ENCODE measurements around the gene PABPN1L.

Gene PABPN1L

GRCh38 chr16:88881007-88881615 lies 14.7 kb upstream of the PABPN1L start:
- H3K4me3 ChIP-seq (ENCODE audit: low read length in 2 of 2): no peak overlapping the region
- H2BK5ac ChIP-seq (ENCODE audit: low read length): peak overlapping the region; percentile 53
- peaks cover 9% of the 10 kb centered on the region for H3K79me1 ChIP-seq (ENCODE audit: low read depth, low read length)
- H3K14ac ChIP-seq (ENCODE audit: low read length): peak overlapping the region; percentile 98
- peak overlapping the region; percentile 97 for H4K8ac ChIP-seq (ENCODE audit: low read depth, low read length)
- peaks cover 0 to 4% of the 10 kb centered on the region in 2 donors for H3K9me3 ChIP-seq (replicated peaks in 1 of 2; ENCODE audit: control insufficient read depth in 2 of 2, insufficient read depth in 1 of 2, low read depth in 1 of 2, low read length in 2 of 2)
- peak overlapping the region; percentile 64 for H4K91ac ChIP-seq (ENCODE audit: low read depth, low read length, poor library complexity)
- peak overlapping the region; percentile 96 for H3K23ac ChIP-seq (ENCODE audit: low read depth, low read length, poor library complexity)
- H3K18ac ChIP-seq (ENCODE audit: low read length): peak overlapping the region; percentile 98
- DNase-seq (ENCODE audit: low spot score): no peak
- H3K27me3 ChIP-seq (ENCODE audit: control insufficient read depth in 3 of 3, insufficient read depth in 3 of 3, low read depth in 1 of 3, low read length in 3 of 3): peaks cover 0 to 30% (median 13%) of the 10 kb centered on the region in 3 experiments
- H3K4me2 ChIP-seq (ENCODE audit: insufficient read depth, low read length, poor library complexity, severe bottlenecking): peak overlapping the region; percentile 33
- H2AFZ ChIP-seq (ENCODE audit: low read length): no peak overlapping the region
- peak overlapping the region; percentile 97 for H3K4ac ChIP-seq (ENCODE audit: low read length)
- WGBS, 2 donors (ENCODE audit: extremely low coverage in 2 of 2, insufficient read length in 2 of 2, insufficient replicate concordance in 1 of 2): no CpG with 5 or more reads among the region's 46 CpGs
- H3K9ac ChIP-seq (ENCODE audit: low read depth, low read length, poor library complexity): peak overlapping the region; percentile 77
- H3K4me1 ChIP-seq (ENCODE audit: control insufficient read depth in 2 of 2, insufficient read depth in 1 of 2, low read depth in 1 of 2, low read length in 2 of 2): peaks cover 16 to 19% of the 10 kb centered on the region in 2 donors
- no peaks in the 10 kb centered on the region for H3K36me3 ChIP-seq (replicated peaks in 1 of 2; ENCODE audit: control insufficient read depth in 2 of 2, insufficient read depth in 2 of 2, low read length in 2 of 2)
- H2BK15ac ChIP-seq (ENCODE audit: low read length): peak overlapping the region; percentile 62
- H2BK12ac ChIP-seq (ENCODE audit: low read length): peak overlapping the region; percentile 90
- no peak overlapping the region for H3K27ac ChIP-seq (replicated peaks; ENCODE audit: low read length)
- H2AK5ac ChIP-seq (ENCODE audit: low read depth, low read length): peak overlapping the region; percentile 98
- peak overlapping the region; percentile 72 for H2BK120ac ChIP-seq (ENCODE audit: low read depth, low read length)

- peak overlapping the region; percentile 25 for H3K4me2 ChIP-seq (ENCODE audit: insufficient read depth, low read length, poor library complexity, severe bottlenecking)
- H3K27ac ChIP-seq (replicated peaks; ENCODE audit: low read length): no peak overlapping the region
- H2BK5ac ChIP-seq (ENCODE audit: low read length): peak overlapping the region; percentile 13
- H2BK12ac ChIP-seq (ENCODE audit: low read length): peak overlapping the region; percentile 84
- H3K4ac ChIP-seq (ENCODE audit: low read length): peak overlapping the region; percentile 97
- peak overlapping the region; percentile 98 for H3K18ac ChIP-seq (ENCODE audit: low read length)
- peaks cover 0 to 30% (median 13%) of the 10 kb centered on the region in 3 experiments for H3K27me3 ChIP-seq (ENCODE audit: control insufficient read depth in 3 of 3, insufficient read depth in 3 of 3, low read depth in 1 of 3, low read length in 3 of 3)
- no peak for DNase-seq (ENCODE audit: low spot score)
- H2BK120ac ChIP-seq (ENCODE audit: low read depth, low read length): no peak overlapping the region
- H3K79me1 ChIP-seq (ENCODE audit: low read depth, low read length): peaks cover 9% of the 10 kb centered on the region
- peak overlapping the region; percentile 93 for H2BK15ac ChIP-seq (ENCODE audit: low read length)
- H3K9ac ChIP-seq (ENCODE audit: low read depth, low read length, poor library complexity): peak overlapping the region; percentile 72
- H3K14ac ChIP-seq (ENCODE audit: low read length): peak overlapping the region; percentile 98
- no peaks in the 10 kb centered on the region for H3K36me3 ChIP-seq (replicated peaks in 1 of 2; ENCODE audit: control insufficient read depth in 2 of 2, insufficient read depth in 2 of 2, low read length in 2 of 2)
- H4K91ac ChIP-seq (ENCODE audit: low read depth, low read length, poor library complexity): peak overlapping the region; percentile 94
- peaks cover 0 to 4% of the 10 kb centered on the region in 2 donors for H3K9me3 ChIP-seq (replicated peaks in 1 of 2; ENCODE audit: control insufficient read depth in 2 of 2, insufficient read depth in 1 of 2, low read depth in 1 of 2, low read length in 2 of 2)
- H3K4me3 ChIP-seq (ENCODE audit: low read length in 2 of 2): no peak overlapping the region
- WGBS, 2 donors (ENCODE audit: extremely low coverage in 2 of 2, insufficient read length in 2 of 2, insufficient replicate concordance in 1 of 2): no CpG with 5 or more reads among the region's 36 CpGs
- peak overlapping the region; percentile 29 for H2AFZ ChIP-seq (ENCODE audit: low read length)
- peak overlapping the region; percentile 98 for H2AK5ac ChIP-seq (ENCODE audit: low read depth, low read length)
- peaks cover 16 to 19% of the 10 kb centered on the region in 2 donors for H3K4me1 ChIP-seq (ENCODE audit: control insufficient read depth in 2 of 2, insufficient read depth in 1 of 2, low read depth in 1 of 2, low read length in 2 of 2)
- H4K8ac ChIP-seq (ENCODE audit: low read depth, low read length): peak overlapping the region; percentile 97
- H3K23ac ChIP-seq (ENCODE audit: low read depth, low read length, poor library complexity): peak overlapping the region; percentile 83
Observed at GRCh38 chr16:88880226-88881006, 14.0 kb upstream of the PABPN1L start.

GRCh38 chr16:88879788-88880055 lies 13.3 kb upstream of the PABPN1L start:
- no peak for DNase-seq (ENCODE audit: low spot score)
- no CpG with 5 or more reads among the region's 11 CpGs for WGBS, 2 donors (ENCODE audit: extremely low coverage in 2 of 2, insufficient read length in 2 of 2, insufficient replicate concordance in 1 of 2)
- H3K4me3 ChIP-seq (ENCODE audit: low read length in 2 of 2): no peak overlapping the region
- H3K9me3 ChIP-seq (replicated peaks in 1 of 2; ENCODE audit: control insufficient read depth in 2 of 2, insufficient read depth in 1 of 2, low read depth in 1 of 2, low read length in 2 of 2): peaks cover 0 to 4% of the 10 kb centered on the region in 2 donors
- peaks cover 0 to 30% (median 13%) of the 10 kb centered on the region in 3 experiments for H3K27me3 ChIP-seq (ENCODE audit: control insufficient read depth in 3 of 3, insufficient read depth in 3 of 3, low read depth in 1 of 3, low read length in 3 of 3)
- H4K91ac ChIP-seq (ENCODE audit: low read depth, low read length, poor library complexity): no peak overlapping the region
- H2BK5ac ChIP-seq (ENCODE audit: low read length): no peak overlapping the region
- no peak overlapping the region for H2AFZ ChIP-seq (ENCODE audit: low read length)
- H2BK12ac ChIP-seq (ENCODE audit: low read length): peak overlapping the region; percentile 90
- H2AK5ac ChIP-seq (ENCODE audit: low read depth, low read length): peak overlapping the region; percentile 98
- H3K9ac ChIP-seq (ENCODE audit: low read depth, low read length, poor library complexity): peak overlapping the region; percentile 60
- H3K27ac ChIP-seq (replicated peaks; ENCODE audit: low read length): no peak overlapping the region
- no peak overlapping the region for H3K4me2 ChIP-seq (ENCODE audit: insufficient read depth, low read length, poor library complexity, severe bottlenecking)
- peak overlapping the region; percentile 6 for H3K18ac ChIP-seq (ENCODE audit: low read length)
- no peak overlapping the region for H2BK120ac ChIP-seq (ENCODE audit: low read depth, low read length)
- H3K36me3 ChIP-seq (replicated peaks in 1 of 2; ENCODE audit: control insufficient read depth in 2 of 2, insufficient read depth in 2 of 2, low read length in 2 of 2): no peaks in the 10 kb centered on the region
- peaks cover 12% of the 10 kb centered on the region for H3K79me1 ChIP-seq (ENCODE audit: low read depth, low read length)
- H3K23ac ChIP-seq (ENCODE audit: low read depth, low read length, poor library complexity): peak overlapping the region; percentile 83
- H3K14ac ChIP-seq (ENCODE audit: low read length): peak overlapping the region; percentile 17
- no peak overlapping the region for H3K4ac ChIP-seq (ENCODE audit: low read length)
- peak overlapping the region; percentile 9 for H4K8ac ChIP-seq (ENCODE audit: low read depth, low read length)
- peak overlapping the region; percentile 93 for H2BK15ac ChIP-seq (ENCODE audit: low read length)
- peaks cover 16 to 19% of the 10 kb centered on the region in 2 donors for H3K4me1 ChIP-seq (ENCODE audit: control insufficient read depth in 2 of 2, insufficient read depth in 1 of 2, low read depth in 1 of 2, low read length in 2 of 2)
